WTC11 (cell line): ENCODE data around the gene ACVR1. TPM values are rescaled to one million over a fixed set of nuclear protein-coding genes. Genes with fewer than 3 reads are reported as not detected.
"Not testable (repeated sequence)": the region's sequence is repeated elsewhere in the genome, so short reads cannot be mapped to it uniquely, and the experiment has no call there.

Experiments used
- ATAC-seq: fragments of 200-7000 bp; cut with Tn5 transposase; 2 replicates; pipeline ENCODE4 v1.10.0; 2021; ENCODE audit warnings: mild to moderate bottlenecking, moderate library complexity
- CTCF ChIA-PET: fragments of 300-600 bp; sonication (Branson Sonifier 250); formaldehyde crosslinking; loops from one replicate; lab custom pipeline; 2021; ENCODE audit warnings: antibody characterized with exemption; lab: Charles Lee
- POLR2A ChIA-PET: fragments of 350-600 bp; sonication (Branson Sonifier 250); formaldehyde crosslinking; loops from one replicate; lab custom pipeline; 2021; ENCODE audit warnings: antibody characterized with exemption; lab: Charles Lee
- DNase-seq: peaks from one replicate; pipeline ENCODE4 v3.0.0; 2021; ENCODE audit warnings: low spot score
- H3K27ac Mint-ChIP-seq: 2 replicates; pipeline ENCODE4 v1.8.0; 2021; ENCODE audit warnings: mixed read lengths
- H3K27me3 Mint-ChIP-seq: 2 replicates; pipeline ENCODE4 v1.8.0; 2021; ENCODE audit warnings: low read depth, mild to moderate bottlenecking, moderate library complexity, mixed read lengths
- H3K36me3 Mint-ChIP-seq: 2 replicates; pipeline ENCODE4 v1.8.0; 2021; ENCODE audit warnings: mixed read lengths
- H3K4me1 Mint-ChIP-seq: 2 replicates; pipeline ENCODE4 v1.8.0; 2022; ENCODE audit warnings: mixed read lengths
- H3K4me3 Mint-ChIP-seq: 2 replicates; pipeline ENCODE4 v1.8.0; 2021; ENCODE audit warnings: mild to moderate bottlenecking, moderate library complexity, mixed read lengths
- H3K9me3 Mint-ChIP-seq: 2 replicates; pipeline ENCODE4 v1.8.0; 2021; ENCODE audit warnings: mixed read lengths
- CBFB ChIP-seq: sonication (generic); formaldehyde crosslinking; IDR thresholded peaks from 2 replicates; pipeline ENCODE4 v1.8.1; 2022; ENCODE audit warnings: mild to moderate bottlenecking, low read depth, missing genetic modification reagents
- ERG ChIP-seq: fragments of 250-450 bp; sonication (Bioruptor Pico); IDR thresholded peaks from 2 replicates; pipeline ENCODE4 v1.8.0; 2021; ENCODE audit warnings: mild to moderate bottlenecking
- ETV6 ChIP-seq: sonication (generic); formaldehyde crosslinking; IDR thresholded peaks from 2 replicates; pipeline ENCODE4 v1.8.1; 2022; ENCODE audit warnings: mild to moderate bottlenecking, missing genetic modification reagents
- HMGA2 ChIP-seq: fragments of 250-450 bp; sonication (Bioruptor Pico); IDR thresholded peaks from 2 replicates; pipeline ENCODE4 v1.4.0; 2021; ENCODE audit warnings: mild to moderate bottlenecking, moderate library complexity
- IRF1 ChIP-seq: sonication (generic); formaldehyde crosslinking; IDR thresholded peaks from 2 replicates; pipeline ENCODE4 v1.8.0; 2023; ENCODE audit warnings: missing genetic modification reagents
- MXD4 ChIP-seq: fragments of 250-450 bp; sonication (Bioruptor Pico); IDR thresholded peaks from 2 replicates; pipeline ENCODE4 v1.8.0; 2021; ENCODE audit warnings: mild to moderate bottlenecking, moderate library complexity, borderline replicate concordance
- NR2C2 ChIP-seq: sonication (generic); formaldehyde crosslinking; IDR thresholded peaks from 2 replicates; pipeline ENCODE4 v1.8.0; 2022; ENCODE audit warnings: mild to moderate bottlenecking, missing genetic modification reagents
- RELA ChIP-seq: sonication (generic); formaldehyde crosslinking; IDR thresholded peaks from 2 replicates; pipeline ENCODE4 v1.8.1; 2022; ENCODE audit warnings: missing genetic modification reagents, mild to moderate bottlenecking, borderline replicate concordance
- USF1 ChIP-seq: sonication (generic); formaldehyde crosslinking; IDR thresholded peaks from 2 replicates; pipeline ENCODE4 v1.8.0; 2022; ENCODE audit warnings: mild to moderate bottlenecking, missing genetic modification reagents
- ZNF121 ChIP-seq: sonication (generic); formaldehyde crosslinking; IDR thresholded peaks from 2 replicates; pipeline ENCODE4 v1.8.0; 2023; ENCODE audit warnings: missing genetic modification reagents
- ZNF281 ChIP-seq: sonication (generic); formaldehyde crosslinking; IDR thresholded peaks from 2 replicates; pipeline ENCODE4 v1.8.0; 2023; ENCODE audit warnings: mild to moderate bottlenecking, missing genetic modification reagents
- ZNF317 ChIP-seq: sonication (generic); formaldehyde crosslinking; IDR thresholded peaks from 2 replicates; pipeline ENCODE4 v1.8.1; 2023; ENCODE audit warnings: low read depth, mild to moderate bottlenecking, moderate library complexity, missing genetic modification reagents, borderline replicate concordance
- ZNF416 ChIP-seq: fragments of 250-450 bp; sonication (Bioruptor Pico); IDR thresholded peaks from 2 replicates; pipeline ENCODE4 v1.9.0; 2021; ENCODE audit warnings: mild to moderate bottlenecking, inconsistent platforms
- ZNF425 ChIP-seq: fragments of 250-450 bp; sonication (Bioruptor Pico); conservative IDR thresholded peaks from 2 replicates; pipeline ENCODE4 v1.9.0; 2021; ENCODE audit warnings: mild to moderate bottlenecking
- ZNF512 ChIP-seq: sonication (generic); formaldehyde crosslinking; IDR thresholded peaks from 2 replicates; pipeline ENCODE4 v1.8.1; 2022; ENCODE audit warnings: missing genetic modification reagents, borderline replicate concordance
- total RNA-seq: library from RNA; stranded (reverse); gene quantifications from 3 replicates; pipeline ENCODE4 v1.2.3, GENCODE V29; 2021

The ACVR1 gene
- total RNA-seq, 1 experiment from 2014 or later = 19.2 TPM

GRCh38 chr2:157887946-157888345 is 11.8 kb upstream of the ACVR1 start:
- H3K27ac Mint-ChIP-seq = no peak overlapping the region
- ATAC-seq = no peak
- no peaks in the 10 kb centered on the region; the same call in 1 of the 2 replicates for H3K27me3 Mint-ChIP-seq
- no peak overlapping the region for H3K4me3 Mint-ChIP-seq
- H3K4me1 Mint-ChIP-seq = peaks cover 36% of the 10 kb centered on the region
- 0 out of 2 replicates have a peak, but pooled peaks cover 2% of the 10 kb centered on the region for H3K9me3 Mint-ChIP-seq
- no peak for TF ChIP-seq NR2C2 (CRISPR knock-in tag)
- no peak for TF ChIP-seq HMGA2
- TF ChIP-seq ERG = no peak
- no peak for TF ChIP-seq ZNF281 (CRISPR knock-in tag)
- TF ChIP-seq USF1 (CRISPR knock-in tag) = no peak
- no peak for TF ChIP-seq ETV6 (CRISPR knock-in tag)
- H3K36me3 Mint-ChIP-seq = no peaks in the 10 kb centered on the region
- CTCF ChIA-PET = interaction anchor here (1.2 kb wide), 1 partner anchor 14 kb away, joined by 4 read pairs; no protein-coding TSS in a partner anchor
- POLR2A ChIA-PET = no interaction called here
- DNase-seq = no peak

GRCh38 chr2:157884533-157884932 is 8.4 kb upstream of the ACVR1 start:
- CTCF ChIA-PET, H3K4me3 Mint-ChIP-seq, H3K9me3 Mint-ChIP-seq, H3K4me1 Mint-ChIP-seq, H3K27ac Mint-ChIP-seq, POLR2A ChIA-PET, H3K36me3 Mint-ChIP-seq, H3K27me3 Mint-ChIP-seq, DNase-seq, ATAC-seq: not testable (repeated sequence)
- TF ChIP-seq ZNF121 (CRISPR knock-in tag) = 0 out of 2 replicates have a peak, but pooled peaks have one; percentile 19

DNA sequence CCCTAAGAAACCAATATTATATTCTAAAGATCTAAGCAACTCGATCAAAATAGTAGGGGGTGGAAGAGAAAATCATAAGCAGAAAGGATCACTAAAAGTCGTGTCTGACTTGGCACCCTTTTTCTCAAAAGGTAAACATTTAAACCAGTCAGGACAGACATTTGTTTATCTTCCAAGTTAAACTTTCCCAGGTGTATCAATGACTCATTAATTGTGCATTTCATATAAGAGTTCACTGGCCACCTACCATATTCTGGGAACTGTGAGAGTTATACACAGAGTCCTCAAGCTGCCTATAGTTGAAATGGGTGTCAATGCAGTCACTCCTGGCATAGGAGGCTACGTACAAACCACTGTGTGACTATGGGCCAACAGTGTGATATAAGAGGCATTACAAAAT is 4.8 kb upstream of the ACVR1 start:
- Mint-ChIP-seq H3K27ac (no peak overlapping the region), H3K4me3 (no peak overlapping the region), H3K4me1 (peaks cover 22% of the 10 kb centered on the region), H3K9me3 (no peaks in the 10 kb centered on the region), H3K27me3 (no peaks in the 10 kb centered on the region; the same call in 1 of the 2 replicates), H3K36me3 (no peaks in the 10 kb centered on the region)
- ChIA-PET CTCF (no interaction called here), POLR2A (no interaction called here)
- DNase-seq (no peak), ATAC-seq (no peak)
- TF ChIP-seq ZNF317 (no peak), ZNF416 (CRISPR knock-in tag) (no peak)

DNA sequence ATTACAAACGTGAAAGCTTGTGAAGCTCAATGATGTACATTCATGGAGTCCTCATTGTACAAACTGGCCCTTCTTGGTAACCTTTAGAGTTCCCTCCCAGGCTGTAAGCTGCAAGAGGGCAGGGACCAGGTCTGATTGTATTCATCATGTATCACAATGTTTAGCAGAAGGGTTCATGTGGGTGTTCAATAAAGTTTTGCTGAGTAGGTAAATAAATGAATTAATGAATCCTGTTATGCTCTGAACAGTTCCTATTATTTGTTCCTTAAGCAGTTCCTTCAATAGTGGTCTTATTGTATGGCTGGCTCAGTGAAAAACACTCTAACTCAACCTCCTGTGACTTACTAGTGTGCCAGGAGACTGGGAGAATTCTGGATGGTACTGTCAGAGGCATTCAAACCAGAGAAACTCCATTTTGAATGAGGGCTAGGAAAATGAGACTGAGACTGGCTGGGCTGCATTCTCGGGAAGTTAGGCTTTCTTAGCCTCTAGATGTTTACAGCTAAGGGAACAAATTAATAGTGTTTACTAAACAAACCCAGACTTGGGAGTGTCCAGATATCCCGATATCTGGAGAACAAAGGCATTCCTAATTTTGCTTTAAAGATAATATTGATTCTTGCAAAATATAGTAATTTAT is 1.8 kb upstream of the ACVR1 start:
- H3K4me3 Mint-ChIP-seq = 0 out of 2 replicates have a peak overlapping the region, but pooled peaks have one; percentile 72
- peak overlapping the region; percentile 50; the same call in 1 of the 2 replicates for H3K27ac Mint-ChIP-seq
- peaks cover 40% of the 10 kb centered on the region for H3K4me1 Mint-ChIP-seq
- H3K36me3 Mint-ChIP-seq = no peaks in the 10 kb centered on the region
- ATAC-seq (no peak), DNase-seq (no peak)
- H3K27me3 Mint-ChIP-seq = no peaks in the 10 kb centered on the region; the same call in 1 of the 2 replicates
- ChIA-PET POLR2A (no interaction called here), CTCF (interaction anchor here (0.5 to 2.8 kb wide), 3 partner anchors 20 to 133 kb away, joined by 3 to 11 read pairs (median 4); no protein-coding TSS in a partner anchor)
- no peaks in the 10 kb centered on the region for H3K9me3 Mint-ChIP-seq
- no peak for TF ChIP-seq ETV6 (CRISPR knock-in tag)
- no peak for TF ChIP-seq ZNF512 (CRISPR knock-in tag)
- no peak for TF ChIP-seq RELA (CRISPR knock-in tag)
- TF ChIP-seq IRF1 (CRISPR knock-in tag) = no peak
- TF ChIP-seq ZNF281 (CRISPR knock-in tag) = no peak
- no peak for TF ChIP-seq CBFB (CRISPR knock-in tag)
- no peak for TF ChIP-seq MXD4 (CRISPR knock-in tag)
- TF ChIP-seq ZNF425 = no peak
